GM12878 (cell line): ENCODE data around the gene HEXB. TPM values are rescaled to one million over a fixed set of nuclear protein-coding genes. Genes with fewer than 3 reads are reported as not detected.

ENCODE experiments used
- ATF2 ChIP-seq: IDR thresholded peaks from 2 replicates; pipeline ENCODE4 v1.6.1; 2012; ENCODE audit warnings: low read length, inconsistent platforms
- CBX5 ChIP-seq: sonication (generic); IDR thresholded peaks from 2 replicates; pipeline ENCODE4 v1.6.1; 2016; ENCODE audit warnings: low read depth, moderate library complexity, mild to moderate bottlenecking, inconsistent platforms
- CREM ChIP-seq: IDR thresholded peaks from 2 replicates; pipeline ENCODE4 v1.6.1; 2014; ENCODE audit warnings: antibody characterized with exemption, low read depth
- EED ChIP-seq: sonication (generic); IDR thresholded peaks from 2 replicates; pipeline ENCODE4 v1.6.1; 2016; ENCODE audit warnings: antibody characterized with exemption, low read depth
- ELK1 ChIP-seq: IDR thresholded peaks from 2 replicates; pipeline ENCODE4 v1.6.1; 2012; ENCODE audit warnings: low read depth, low read length, improper control_type of control experiment
- ETV6 ChIP-seq, 2 experiments: fragments of 450-650 bp in 1 of 2; IDR thresholded peaks in 1 of 2; conservative IDR thresholded peaks in 1 of 2; 2 replicates each; pipeline ENCODE4 v1.6.1; 2014; ENCODE audit warnings: antibody characterized with exemption in 1 of 2, borderline replicate concordance in 1 of 2, low read depth in 1 of 2, mild to moderate bottlenecking in 1 of 2, moderate library complexity in 1 of 2
- FOS ChIP-seq: IDR thresholded peaks from 3 replicates; pipeline ENCODE4 v1.6.1; 2011; ENCODE audit warnings: borderline replicate concordance; ENCODE audit not compliant: insufficient read length; ENCODE audit errors: extremely low read depth
- HDAC2 ChIP-seq: fragments of 200-600 bp; sonication (generic); IDR thresholded peaks from 2 replicates; pipeline ENCODE4 v1.6.1; 2017
- HDAC6 ChIP-seq: fragments of 200-600 bp; sonication (generic); IDR thresholded peaks from one replicate; pipeline ENCODE4 v1.8.0; 2017; ENCODE audit warnings: antibody characterized with exemption; ENCODE audit not compliant: unreplicated experiment
- POLR2AphosphoS2 ChIP-seq: IDR thresholded peaks from 2 replicates; pipeline ENCODE4 v1.6.1; 2011; ENCODE audit warnings: low read depth, mild to moderate bottlenecking, low read length, improper control_type of control experiment, moderate library complexity
- PRDM15 ChIP-seq: fragments of 450-650 bp; formaldehyde crosslinking; IDR thresholded peaks from 2 replicates; pipeline ENCODE4 v1.4.0; 2020; ENCODE audit warnings: mild to moderate bottlenecking, moderate library complexity
- RBBP5 ChIP-seq: fragments of 200-600 bp; sonication (generic); conservative IDR thresholded peaks from 2 replicates; pipeline ENCODE4 v1.6.1; 2016
- RELB ChIP-seq: fragments of 450-650 bp; IDR thresholded peaks from 2 replicates; pipeline ENCODE4 v1.6.1; 2017; ENCODE audit warnings: low read depth, mild to moderate bottlenecking, moderate library complexity
- SMAD1 ChIP-seq: fragments of 450-650 bp; IDR thresholded peaks from 2 replicates; pipeline ENCODE4 v1.6.1; 2018; ENCODE audit warnings: mild to moderate bottlenecking, low read depth; ENCODE audit not compliant: partially characterized antibody
- SREBF2 ChIP-seq: IDR thresholded peaks from 2 replicates; pipeline ENCODE4 v1.6.1; 2012; ENCODE audit warnings: mild to moderate bottlenecking, low read length
- STAT3 ChIP-seq: IDR thresholded peaks from 2 replicates; pipeline ENCODE4 v1.6.1; 2011; ENCODE audit warnings: low read depth, low read length, improper control_type of control experiment
- TAF1 ChIP-seq: IDR thresholded peaks from 2 replicates; pipeline ENCODE4 v1.6.1; 2011; ENCODE audit warnings: mild to moderate bottlenecking, low read depth, low read length, borderline replicate concordance
- TCF3 ChIP-seq: IDR thresholded peaks from 2 replicates; pipeline ENCODE4 v1.6.1; 2012; ENCODE audit warnings: low read depth, mild to moderate bottlenecking, low read length, borderline replicate concordance; ENCODE audit not compliant: insufficient read depth
- USF1 ChIP-seq: IDR thresholded peaks from 2 replicates; pipeline ENCODE4 v1.6.1; 2011; ENCODE audit warnings: borderline replicate concordance, low read depth, mild to moderate bottlenecking, moderate library complexity, mixed read lengths, low read length; ENCODE audit not compliant: insufficient read depth; ENCODE audit errors: extremely low read length
- YBX1 ChIP-seq: fragments of 450-650 bp; IDR thresholded peaks from 2 replicates; pipeline ENCODE4 v1.6.1; 2016; ENCODE audit warnings: antibody characterized with exemption
- YY1 ChIP-seq: IDR thresholded peaks from 2 replicates; pipeline ENCODE4 v1.6.1; 2011; ENCODE audit warnings: low read depth, mild to moderate bottlenecking, low read length
- polyA plus RNA-seq, 11 experiments: library from polyadenylated mRNA; depleted of rRNA in 4 of 11; unstranded in 6 of 11; stranded (reverse) in 5 of 11; fragments of >200 nt; fragmentation: Nextera tagmentation in 4 of 11; fragmentation: Illumina TruSeq in 1 of 11; extraction: Ambion mirVana in 4 of 11; extraction: Trizol in 1 of 11; gene quantifications; 1 replicate in 1 of 11; 2 replicates in 10 of 11; pipeline versions ENCODE4 v1.2.1 to v1.2.3, GENCODE V29; 2011 to 2016; ENCODE audit warnings: inconsistent platforms in 2 of 11, missing spikeins in 2 of 11, low read depth in 1 of 11
- total RNA-seq, 4 experiments: library from RNA; depleted of rRNA in 3 of 4; stranded (reverse); fragments of >200 nt in 3 of 4; fragmentation: Illumina TruSeq in 1 of 4; extraction: Trizol in 1 of 4; gene quantifications; 2 replicates each; pipeline versions ENCODE4 v1.2.1 to v1.2.3, GENCODE V29; 2013 to 2021

The HEXB gene
- total and polyA plus RNA-seq, 10 of the 15 experiments (the other 5 are each of a cell fraction or from before 2014, with no cell fraction given): 13.5 to 76.0 (median 42.6) TPM

- peak; percentile 98 for TF ChIP-seq RELB
- TF ChIP-seq ETV6 (conservative IDR thresholded peaks at IDR 0.05 in 1 of 2, IDR thresholded peaks at IDR 0.05 in 1 of 2; ENCODE audit: borderline replicate concordance in 1 of 2, low read depth in 1 of 2): peak in 1 of 2 experiments; percentile 52; a peak in 2 of 4 replicates
- TF ChIP-seq SMAD1: no peak
- TF ChIP-seq PRDM15 (CRISPR knock-in tag): no peak
- 0 out of 2 replicates have a peak, but pooled peaks have one; percentile 40 for TF ChIP-seq EED
- TF ChIP-seq SREBF2: peak; percentile 67; the same call in 1 of the 2 replicates
- peak; percentile 7 for TF ChIP-seq USF1
- peak; percentile 86 for TF ChIP-seq CREM
- TF ChIP-seq HDAC2: no peak
- TF ChIP-seq CBX5: peak; percentile 88; the same call in 1 of the 2 replicates
- no peak for TF ChIP-seq TCF3
- TF ChIP-seq YBX1: no peak
- no peak for TF ChIP-seq ATF2
- TF ChIP-seq HDAC6: no peak
- no peak for TF ChIP-seq STAT3
- TF ChIP-seq YY1: peak; percentile 87
- peak; percentile 86; the same call in 1 of the 2 replicates for TF ChIP-seq POLR2AphosphoS2
- TF ChIP-seq ELK1: peak; percentile 99
- no peak for TF ChIP-seq FOS
- TF ChIP-seq TAF1: peak; percentile 76; the same call in 1 of the 2 replicates
- TF ChIP-seq RBBP5: no peak
These were observed 82.0 kb downstream of the HEXB start, which contains the start of the genes GFM2 and NSA2 (continued) for GRCh38 chr5:74766849-74767578.
